Parathyroid adenoma (tissue), 2 donors: ENCODE measurements around the gene OR2A14.

Experiments used
- H2AFZ ChIP-seq: fragments of 300-600 bp; sonication (generic); one replicate; pipeline ENCODE4 v1.7.0; 2017; ENCODE audit warnings: antibody characterized with exemption, mild to moderate bottlenecking
- H3K27ac ChIP-seq: fragments of 300-600 bp; sonication (generic); one replicate; pipeline ENCODE4 v1.7.0; 2017
- H3K27me3 ChIP-seq: fragments of 300-600 bp; sonication (generic); one replicate; pipeline ENCODE4 v1.7.0; 2017; ENCODE audit warnings: low read length; ENCODE audit not compliant: control insufficient read depth, insufficient read depth
- H3K36me3 ChIP-seq: fragments of 300-600 bp; sonication (generic); one replicate; pipeline ENCODE4 v1.7.0; 2017; ENCODE audit warnings: low read length; ENCODE audit not compliant: control insufficient read depth, insufficient read depth
- H3K4me1 ChIP-seq: fragments of 300-600 bp; sonication (generic); one replicate; pipeline ENCODE4 v1.7.0; 2017; ENCODE audit warnings: control low read depth
- H3K4me2 ChIP-seq: fragments of 300-600 bp; sonication (generic); one replicate; pipeline ENCODE4 v1.7.0; 2017; ENCODE audit warnings: low read length
- H3K4me3 ChIP-seq: fragments of 300-600 bp; sonication (generic); one replicate; pipeline ENCODE4 v1.7.0; 2017; ENCODE audit warnings: low read depth, low read length
- H3K79me2 ChIP-seq: fragments of 300-600 bp; sonication (generic); one replicate; pipeline ENCODE4 v1.7.0; 2017; ENCODE audit warnings: control low read depth
- H3K9ac ChIP-seq: fragments of 300-600 bp; sonication (generic); one replicate; pipeline ENCODE4 v1.7.0; 2017; ENCODE audit warnings: mild to moderate bottlenecking
- H3K9me3 ChIP-seq: fragments of 300-600 bp; sonication (generic); one replicate; pipeline ENCODE4 v1.7.0; 2017; ENCODE audit warnings: low read length; ENCODE audit not compliant: control insufficient read depth
- TF ChIP-seq, protein P1 (sequence below): fragments of 300-600 bp; sonication (generic); IDR thresholded peaks from one replicate; pipeline ENCODE4 v1.7.0; 2017; ENCODE audit warnings: antibody characterized with exemption, mild to moderate bottlenecking
- donor health status: primary hyperparathyroidism.

OR2A14 gene

DNA sequence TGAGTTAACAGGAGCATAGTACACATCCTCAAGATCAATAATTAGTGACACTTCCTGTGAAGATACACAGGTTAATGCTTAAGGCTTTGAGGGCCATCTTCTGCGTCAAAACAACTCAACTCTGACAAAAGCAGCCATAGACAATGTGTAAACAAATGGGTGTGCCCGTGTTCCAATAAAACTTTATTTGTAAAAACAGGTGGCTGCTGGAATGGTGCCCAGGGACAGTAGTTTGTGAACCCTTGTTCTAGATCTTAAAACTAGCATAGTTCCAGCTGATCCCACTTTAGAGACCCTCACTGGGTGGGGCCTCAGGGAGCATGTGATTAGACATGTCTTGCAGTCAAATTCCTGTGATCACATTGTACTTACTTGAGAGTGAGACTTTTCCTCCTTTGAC is 7.8 kb downstream of the OR2A14 start:
- H2AFZ ChIP-seq, result no peak overlapping the region
- H3K4me3 ChIP-seq, result no peak overlapping the region
- H3K4me2 ChIP-seq, result no peak overlapping the region
- H3K36me3 ChIP-seq, result no peaks in the 10 kb centered on the region
- no peaks in the 10 kb centered on the region for H3K79me2 ChIP-seq
- no peak overlapping the region for H3K27ac ChIP-seq
- H3K9ac ChIP-seq, result no peak overlapping the region
- no peaks in the 10 kb centered on the region for H3K9me3 ChIP-seq
- H3K4me1 ChIP-seq, result no peaks in the 10 kb centered on the region
- TF ChIP-seq, protein P1, sequence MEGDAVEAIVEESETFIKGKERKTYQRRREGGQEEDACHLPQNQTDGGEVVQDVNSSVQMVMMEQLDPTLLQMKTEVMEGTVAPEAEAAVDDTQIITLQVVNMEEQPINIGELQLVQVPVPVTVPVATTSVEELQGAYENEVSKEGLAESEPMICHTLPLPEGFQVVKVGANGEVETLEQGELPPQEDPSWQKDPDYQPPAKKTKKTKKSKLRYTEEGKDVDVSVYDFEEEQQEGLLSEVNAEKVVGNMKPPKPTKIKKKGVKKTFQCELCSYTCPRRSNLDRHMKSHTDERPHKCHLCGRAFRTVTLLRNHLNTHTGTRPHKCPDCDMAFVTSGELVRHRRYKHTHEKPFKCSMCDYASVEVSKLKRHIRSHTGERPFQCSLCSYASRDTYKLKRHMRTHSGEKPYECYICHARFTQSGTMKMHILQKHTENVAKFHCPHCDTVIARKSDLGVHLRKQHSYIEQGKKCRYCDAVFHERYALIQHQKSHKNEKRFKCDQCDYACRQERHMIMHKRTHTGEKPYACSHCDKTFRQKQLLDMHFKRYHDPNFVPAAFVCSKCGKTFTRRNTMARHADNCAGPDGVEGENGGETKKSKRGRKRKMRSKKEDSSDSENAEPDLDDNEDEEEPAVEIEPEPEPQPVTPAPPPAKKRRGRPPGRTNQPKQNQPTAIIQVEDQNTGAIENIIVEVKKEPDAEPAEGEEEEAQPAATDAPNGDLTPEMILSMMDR, result no peak
- no peaks in the 10 kb centered on the region for H3K27me3 ChIP-seq

DNA sequence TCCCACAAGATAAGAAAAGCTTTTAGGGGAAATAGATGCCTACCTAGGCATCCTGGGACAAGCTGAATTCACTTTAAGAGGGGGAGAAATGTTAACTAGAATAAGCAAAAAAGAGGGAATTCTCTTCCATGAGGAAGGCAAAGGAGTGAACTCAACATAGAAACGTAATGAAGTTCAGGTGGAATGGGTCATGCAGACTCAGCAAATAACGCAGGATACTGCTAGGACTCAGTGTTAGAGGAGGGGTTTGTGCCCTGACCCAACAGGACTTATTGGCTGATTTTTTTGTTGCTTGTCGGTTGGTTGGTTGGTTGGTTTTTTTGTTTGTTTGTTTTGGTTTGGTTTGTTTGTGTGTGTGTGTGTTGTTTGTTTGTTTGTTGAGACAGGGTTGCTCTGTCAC is 9.3 kb downstream of the OR2A14 start:
- Histone ChIP-seq H3K27ac (no peak overlapping the region), H3K79me2 (no peaks in the 10 kb centered on the region), H3K4me3 (no peak overlapping the region), H3K9me3 (no peaks in the 10 kb centered on the region), H3K9ac (no peak overlapping the region), H2AFZ (no peak overlapping the region), H3K27me3 (no peaks in the 10 kb centered on the region), H3K36me3 (no peaks in the 10 kb centered on the region), H3K4me2 (no peak overlapping the region), H3K4me1 (no peaks in the 10 kb centered on the region)
- TF ChIP-seq, protein P1, result no peak

DNA sequence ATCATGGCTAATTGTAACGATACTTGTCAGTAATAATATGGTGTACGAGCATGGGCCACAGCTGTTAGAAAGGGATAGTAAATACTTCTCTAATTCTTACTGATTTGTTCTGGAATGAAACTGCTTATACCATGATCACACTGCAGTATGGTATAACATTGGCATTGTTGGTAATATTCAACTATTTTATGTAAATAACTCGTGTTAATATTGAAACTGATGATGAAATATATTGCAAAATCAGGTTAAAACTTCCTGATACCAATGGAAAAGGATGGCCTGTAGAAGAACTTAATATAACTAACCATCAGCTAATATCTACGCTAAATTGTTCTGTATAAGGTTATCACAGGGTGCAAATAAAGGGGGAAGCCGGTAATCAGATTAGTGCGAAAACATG is 10.3 kb downstream of the OR2A14 start:
- no peaks in the 10 kb centered on the region for H3K9me3 ChIP-seq
- H3K4me1 ChIP-seq, result no peaks in the 10 kb centered on the region
- H3K27me3 ChIP-seq, result no peaks in the 10 kb centered on the region
- no peak overlapping the region for H3K4me2 ChIP-seq
- no peak overlapping the region for H3K9ac ChIP-seq
- H3K4me3 ChIP-seq, result no peak overlapping the region
- TF ChIP-seq, protein P1, result no peak
- no peaks in the 10 kb centered on the region for H3K79me2 ChIP-seq
- H3K27ac ChIP-seq, result no peak overlapping the region
- H2AFZ ChIP-seq, result no peak overlapping the region
- no peaks in the 10 kb centered on the region for H3K36me3 ChIP-seq

DNA sequence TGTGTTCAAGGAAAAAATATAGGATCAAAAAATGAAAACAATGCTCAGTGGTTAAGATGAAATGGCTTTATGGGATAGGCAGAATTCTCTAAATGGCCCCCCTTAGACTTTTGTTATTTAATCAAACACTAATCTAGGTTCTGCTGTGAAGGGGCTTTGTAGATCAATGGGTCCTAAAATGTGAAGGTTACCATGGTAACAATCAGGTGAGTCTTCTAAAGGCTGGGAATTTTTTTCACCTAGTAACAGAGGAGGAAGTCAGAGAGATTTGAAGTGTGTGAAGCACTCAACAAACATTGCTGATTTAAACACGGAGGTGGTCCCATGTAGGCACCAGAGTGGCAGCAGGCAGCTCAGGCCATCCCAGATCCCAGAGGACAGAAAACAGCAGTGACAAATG is 11.1 kb downstream of the OR2A14 start:
- no peak overlapping the region for H3K9ac ChIP-seq
- TF ChIP-seq, protein P1, result no peak
- H3K4me1 ChIP-seq, result no peaks in the 10 kb centered on the region
- H3K27me3 ChIP-seq, result no peaks in the 10 kb centered on the region
- H3K4me2 ChIP-seq, result no peak overlapping the region
- no peak overlapping the region for H3K27ac ChIP-seq
- H2AFZ ChIP-seq, result no peak overlapping the region
- no peaks in the 10 kb centered on the region for H3K79me2 ChIP-seq
- no peaks in the 10 kb centered on the region for H3K36me3 ChIP-seq
- H3K4me3 ChIP-seq, result no peak overlapping the region
- H3K9me3 ChIP-seq, result no peaks in the 10 kb centered on the region

DNA sequence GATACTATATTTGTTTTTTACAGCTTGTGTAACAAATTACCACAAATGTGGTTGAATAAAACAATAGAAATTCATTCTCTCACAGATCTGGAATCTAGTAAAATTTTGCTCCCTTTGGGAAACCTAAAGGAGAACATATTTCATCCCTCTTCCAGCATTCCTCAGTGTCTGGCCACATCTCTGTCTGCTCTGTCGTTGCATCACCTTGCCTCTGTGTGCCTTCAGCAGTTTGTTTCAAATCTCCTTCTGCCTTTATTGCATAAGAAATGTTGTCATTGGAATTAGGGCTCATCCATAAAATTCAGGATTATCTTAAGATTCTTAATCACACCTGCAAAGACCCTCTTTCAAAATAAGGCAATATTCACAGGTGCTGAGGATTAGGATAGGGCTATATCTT is 14.5 kb downstream of the OR2A14 start:
- Histone ChIP-seq H3K79me2 (no peaks in the 10 kb centered on the region), H2AFZ (no peak overlapping the region), H3K27ac (no peak overlapping the region), H3K4me3 (no peak overlapping the region), H3K36me3 (no peaks in the 10 kb centered on the region), H3K27me3 (no peaks in the 10 kb centered on the region), H3K4me1 (no peaks in the 10 kb centered on the region), H3K9ac (no peak overlapping the region), H3K9me3 (no peaks in the 10 kb centered on the region), H3K4me2 (no peak overlapping the region)
- TF ChIP-seq, protein P1, result no peak
